Measurements from ENCODE around the gene XK.
"Not testable (repeated sequence)": the region's sequence is repeated elsewhere in the genome, so short reads cannot be mapped to it uniquely, and the experiment has no call there.

DNA sequence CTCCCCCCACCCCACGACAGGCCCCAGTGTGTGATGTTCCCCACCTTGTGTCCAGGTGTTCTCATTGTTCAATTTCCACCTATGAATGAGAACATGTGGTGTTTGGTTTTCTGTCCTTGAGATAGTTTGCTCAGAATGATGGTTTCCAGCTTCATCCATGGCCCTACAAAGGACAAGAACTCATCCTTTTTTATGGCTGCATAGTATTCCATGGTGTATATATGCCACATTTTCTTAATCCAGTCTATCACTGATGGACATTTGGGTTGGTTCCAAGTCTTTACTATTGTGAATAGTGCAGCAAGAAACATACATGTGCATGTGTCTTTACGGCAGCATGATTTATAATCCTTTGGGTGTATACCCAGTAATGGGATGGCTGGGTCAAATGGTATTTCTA is 34.7 kb upstream of the XK start:
- TF ChIP-seq CTCF (IDR thresholded peaks at IDR 0.05; ENCODE audit: insufficient read depth, low read length, poor library complexity, severe bottlenecking); EZH2phosphoT487 (conservative IDR thresholded peaks at IDR 0.05; ENCODE audit: low read length): not testable (repeated sequence)

Measured in SU-DHL-6 (cell line).